Stimulated activated CD8-positive, alpha-beta memory T cell treated with anti-CD3 and anti-CD28 coated beads, Interleukin-12 subunit alpha, Interleukin-12 subunit beta, amount 100 ng/mL, for 24 hours (primary cell): Measurements from ENCODE around the gene GLCCI1.
A peak's percentile ranks its signal among the peaks of the same experiment; 100 is the strongest.

ENCODE experiments used
- DNase-seq: peaks from one replicate; pipeline ENCODE4 v3.0.0-alpha.2; 2020; ENCODE audit errors: extremely low read depth

The GLCCI1 gene

GRCh38 chr7:7968544-7969305, at the start of gene GLCCI1:
TSS of gene GLCCI1 (plus strand) at chr7:7968796. CDS start at chr7:7969351, 555 bp downstream.
- DNase-seq: peak; percentile 90

GRCh38 chr7:7919449-7919945, 49.1 kb upstream of the GLCCI1 start:
- no peak for DNase-seq

GRCh38 chr7:7920056-7920455, 48.5 kb upstream of the GLCCI1 start:
- DNase-seq: no peak

GRCh38 chr7:7920481-7920880, 48.1 kb upstream of the GLCCI1 start:
- DNase-seq: no peak

GRCh38 chr7:7921830-7922229, 46.8 kb upstream of the GLCCI1 start:
- DNase-seq: no peak

GRCh38 chr7:7922684-7923385, 45.8 kb upstream of the GLCCI1 start:
- no peak for DNase-seq

GRCh38 chr7:7923818-7924217, 44.8 kb upstream of the GLCCI1 start:
- DNase-seq: no peak

GRCh38 chr7:7924303-7924702, 44.3 kb upstream of the GLCCI1 start:
- no peak for DNase-seq

- DNase-seq: no peak
These were observed 37.0 kb upstream of the GLCCI1 start for GRCh38 chr7:7931626-7932025.

- no peak for DNase-seq
These were observed 36.0 kb upstream of the GLCCI1 start for GRCh38 chr7:7932553-7932952.

- DNase-seq: no peak
These were observed 34.6 kb upstream of the GLCCI1 start for GRCh38 chr7:7933915-7934526.

GRCh38 chr7:7934945-7935344, 33.7 kb upstream of the GLCCI1 start:
- no peak for DNase-seq

- no peak for DNase-seq
These were observed 30.1 kb upstream of the GLCCI1 start for GRCh38 chr7:7938471-7938870.

- no peak for DNase-seq
These were observed 24.6 kb upstream of the GLCCI1 start for GRCh38 chr7:7943951-7944350.

GRCh38 chr7:7944619-7945282, 23.8 kb upstream of the GLCCI1 start:
- peak; percentile 7 for DNase-seq

GRCh38 chr7:7946486-7946885, 22.1 kb upstream of the GLCCI1 start:
- DNase-seq: no peak

GRCh38 chr7:7948232-7948631, 20.4 kb upstream of the GLCCI1 start:
- no peak for DNase-seq

- DNase-seq: no peak
These were observed 14.8 kb upstream of the GLCCI1 start for GRCh38 chr7:7953806-7954205.

- DNase-seq: no peak
These were observed 12.0 kb upstream of the GLCCI1 start for GRCh38 chr7:7956531-7957128.

- DNase-seq: no peak
These were observed 11.1 kb upstream of the GLCCI1 start for GRCh38 chr7:7957513-7957912.

- no peak for DNase-seq
These were observed 8.5 kb upstream of the GLCCI1 start for GRCh38 chr7:7959979-7960670.
